G401 (cell line): ENCODE data around the gene KIF6. TPM values are rescaled to one million over a fixed set of nuclear protein-coding genes. Genes with fewer than 3 reads are reported as not detected.
"Not testable (repeated sequence)": the region's sequence is repeated elsewhere in the genome, so short reads cannot be mapped to it uniquely, and the experiment has no call there.

Experiments
- DNase-seq: peaks from one replicate; pipeline ENCODE4 v3.0.0-alpha.2; 2015; ENCODE audit warnings: low spot score
- in situ Hi-C: cut with HindIII; loops from 2 replicates; pipeline ENCODE4 v1.10.0; 2016; ENCODE audit warnings: low sequenced_read_pairs, mixed read lengths
- total RNA-seq: library from RNA; depleted of rRNA; stranded (reverse); fragments of >200 nt; shearing (Covaris generic); gene quantifications from 2 replicates; pipeline ENCODE4 v1.2.3, GENCODE V29; 2014

Gene KIF6
- total RNA-seq, 1 experiment from 2014 or later: 0.20 TPM

DNA sequence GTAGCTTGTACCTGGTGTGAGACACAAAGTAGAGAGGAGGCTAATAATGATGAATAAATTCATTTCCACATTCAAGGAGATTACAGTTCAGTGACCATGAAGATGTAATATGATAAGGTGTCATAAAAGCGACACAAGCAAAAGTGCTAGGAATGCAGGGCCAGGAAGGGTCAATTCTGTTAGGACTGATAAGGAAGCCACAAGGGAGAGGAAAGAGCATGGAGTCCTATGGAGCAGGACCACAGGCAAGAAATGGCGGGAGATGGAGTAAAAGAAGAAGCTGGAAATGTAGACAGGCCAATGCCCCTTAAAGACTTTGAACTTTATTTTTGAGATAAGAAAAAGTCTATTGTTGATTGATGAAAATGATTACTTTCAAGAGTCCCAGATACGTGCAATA, 240.9 kb downstream of the KIF6 start:
- in situ Hi-C loops: no loop called here
- no peak for DNase-seq

DNA sequence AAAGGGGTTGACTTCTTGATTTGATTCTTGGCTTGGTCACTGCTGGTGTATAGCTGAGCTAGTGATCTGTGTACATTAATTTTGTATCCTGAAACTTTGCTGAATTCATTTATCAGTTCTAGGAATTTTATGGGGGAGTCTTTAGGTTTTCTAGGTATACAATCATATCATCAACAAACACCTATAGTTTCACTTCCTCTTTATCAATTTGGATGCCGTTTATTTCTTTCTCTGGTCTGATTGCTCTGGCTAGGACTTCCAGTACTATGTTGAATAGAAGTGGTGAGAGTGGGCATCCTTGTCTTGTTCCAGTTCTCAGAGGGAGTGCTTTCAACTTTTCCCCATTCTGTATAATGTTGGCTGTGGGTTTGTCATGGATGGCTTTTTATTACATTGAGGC, 245.4 kb downstream of the KIF6 start:
- in situ Hi-C loops: not testable (repeated sequence)

DNA sequence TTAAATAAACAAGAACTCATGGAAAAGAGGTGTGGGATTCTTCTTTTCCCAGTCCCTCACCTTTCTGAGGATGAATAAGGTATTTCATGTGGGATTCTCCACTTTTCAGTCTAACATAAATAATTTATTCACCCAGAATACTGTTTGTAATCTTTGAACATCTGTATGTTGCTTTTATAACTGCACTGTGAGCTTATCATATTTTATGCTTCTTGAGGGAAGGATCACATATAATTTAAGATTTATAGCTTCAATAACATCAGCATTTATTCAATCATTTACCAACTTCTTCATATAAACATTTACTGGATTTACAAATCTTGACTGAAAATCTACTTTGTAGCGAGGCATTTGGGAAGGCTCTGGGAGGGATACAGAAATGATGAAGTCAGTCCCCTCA, 248.5 kb downstream of the KIF6 start:
- in situ Hi-C loops: no loop called here
- no peak for DNase-seq

More for the DNA sequence above, 245.4 kb downstream of the KIF6 start:
- not testable (repeated sequence) for DNase-seq

DNA sequence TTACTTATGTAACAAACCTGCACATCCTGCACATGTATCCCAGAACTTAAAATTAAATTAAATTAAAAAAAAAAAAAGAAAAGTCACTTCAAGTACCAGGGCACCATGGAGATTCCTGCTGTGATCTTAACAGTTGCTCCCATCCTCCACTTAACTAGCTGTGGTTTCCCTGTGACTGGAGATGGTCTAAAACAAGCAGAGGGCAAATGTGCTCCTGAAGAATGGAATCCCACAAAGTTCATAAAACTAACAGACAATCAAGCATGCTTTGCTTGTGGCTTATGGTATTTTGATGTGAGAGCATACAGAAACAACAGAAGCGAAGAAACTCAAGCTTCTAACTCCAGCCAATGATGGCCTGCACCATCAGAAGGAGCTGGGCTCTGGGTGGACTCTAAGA, 249.1 kb downstream of the KIF6 start:
- in situ Hi-C loops: no loop called here

DNA sequence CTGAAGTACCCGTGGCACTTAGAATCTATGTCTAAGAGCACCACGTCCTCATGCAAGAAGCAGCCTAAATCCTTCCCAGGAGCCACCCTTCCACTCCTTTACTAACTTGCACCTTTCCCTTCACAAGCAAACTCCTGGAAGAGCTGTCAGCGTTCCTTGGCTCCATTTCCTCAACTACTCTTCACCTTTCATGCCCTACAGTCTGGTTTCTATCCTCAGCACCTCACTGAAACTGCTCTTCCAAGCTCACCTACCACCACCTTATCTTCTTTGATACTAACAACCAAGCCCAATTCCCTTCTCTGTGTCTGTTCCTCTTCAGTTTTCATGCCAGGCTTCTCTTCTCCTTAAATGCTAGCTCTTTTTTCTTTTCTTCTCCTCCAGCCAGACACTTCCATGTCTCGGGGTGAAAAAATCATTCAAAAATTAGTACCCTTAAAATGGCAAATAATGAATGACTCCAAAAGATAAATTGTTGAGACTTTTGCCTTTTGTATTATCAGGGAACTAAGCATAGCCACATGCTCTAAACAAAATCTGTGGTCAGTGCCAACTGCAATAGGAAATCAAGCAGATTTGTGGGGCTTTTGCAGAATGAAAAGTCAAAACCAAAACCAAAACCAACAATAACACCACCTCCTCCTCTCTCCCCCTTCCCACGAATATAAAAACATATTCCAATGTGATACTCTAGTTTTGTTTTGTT, 253.1 kb downstream of the KIF6 start:
- no peak for DNase-seq
- in situ Hi-C loops: no loop called here

More for the DNA sequence above, 249.1 kb downstream of the KIF6 start:
- no peak for DNase-seq

DNA sequence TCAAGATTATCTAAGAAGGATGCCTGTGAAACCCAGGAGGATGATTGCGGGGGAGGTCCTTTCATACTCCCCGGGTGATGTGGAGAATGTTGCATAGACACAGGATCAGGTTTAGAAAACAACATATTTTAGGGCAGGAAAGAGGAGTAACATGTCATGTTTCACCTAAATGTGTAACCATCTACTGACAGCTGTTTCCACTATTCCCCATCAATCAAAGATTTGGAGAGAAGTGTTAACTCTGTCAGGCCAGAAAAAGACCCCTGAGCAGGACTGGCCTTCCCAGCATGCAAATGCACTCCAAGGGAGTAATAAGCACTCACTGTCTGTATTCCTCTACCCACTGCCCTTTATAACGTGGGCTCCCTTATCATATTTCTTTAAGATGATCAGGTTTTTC, 254.7 kb downstream of the KIF6 start:
- DNase-seq: no peak

DNA sequence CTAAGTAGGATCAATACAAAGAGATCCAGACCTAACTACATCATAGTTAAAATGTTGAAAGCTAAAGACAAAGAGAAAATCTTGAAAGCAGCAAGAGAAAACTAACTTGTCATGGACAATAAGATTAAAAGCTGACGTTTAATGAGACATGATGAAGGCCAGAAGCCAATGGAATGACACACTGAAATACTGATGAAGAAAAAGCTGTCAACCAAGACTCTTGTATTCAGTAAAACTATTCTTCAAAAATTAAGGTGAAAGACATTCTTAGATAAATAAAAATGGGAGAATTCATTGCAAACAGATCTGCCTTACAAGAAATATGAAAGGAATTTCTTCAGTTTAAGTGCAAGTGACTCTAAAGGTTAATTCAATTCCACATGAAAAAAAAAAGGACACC, 256.8 kb downstream of the KIF6 start:
- DNase-seq: no peak
- in situ Hi-C loops: no loop called here

More for the DNA sequence above, 254.7 kb downstream of the KIF6 start:
- in situ Hi-C loops: no loop called here

DNA sequence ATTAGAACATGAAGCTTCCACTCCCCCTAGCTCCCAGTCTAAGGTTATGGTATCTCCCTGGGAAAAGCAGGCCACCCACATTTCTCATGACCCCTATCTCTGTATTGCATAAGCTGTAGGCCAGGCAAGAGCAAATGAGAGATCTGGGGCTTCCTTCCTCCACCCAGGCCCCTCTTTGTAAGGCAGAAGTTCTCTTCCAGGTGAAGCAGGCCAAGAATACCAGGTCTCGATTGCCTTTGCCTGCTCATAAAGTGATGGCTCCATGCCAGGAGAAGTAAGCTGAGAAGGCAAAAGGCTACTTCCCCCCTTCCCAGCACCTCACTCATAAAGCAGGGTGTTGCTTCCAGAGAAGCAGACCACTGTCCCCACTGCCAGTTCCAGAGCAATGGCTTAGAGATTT, 258.6 kb downstream of the KIF6 start:
- in situ Hi-C loops: no loop called here
- no peak for DNase-seq

DNA sequence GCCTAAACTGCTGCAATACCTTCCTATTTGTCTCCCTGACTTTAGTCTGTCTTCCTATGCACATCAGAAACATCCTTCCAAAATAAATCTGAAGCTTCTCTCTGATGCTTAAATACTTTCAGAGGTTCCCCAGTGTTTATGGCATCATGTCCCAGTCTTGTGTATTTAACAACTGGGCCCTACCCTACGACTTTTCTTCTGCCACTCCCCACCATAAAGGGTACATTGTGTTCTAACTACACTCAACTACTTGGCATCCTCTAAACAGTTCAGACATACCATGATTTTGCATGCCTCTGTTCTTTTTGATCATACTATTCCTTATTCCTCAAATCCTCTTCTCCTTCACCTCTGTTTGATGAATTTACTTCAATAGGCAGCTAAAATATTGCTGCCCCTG, 259.7 kb downstream of the KIF6 start:
- DNase-seq: no peak
- in situ Hi-C loops: no loop called here

DNA sequence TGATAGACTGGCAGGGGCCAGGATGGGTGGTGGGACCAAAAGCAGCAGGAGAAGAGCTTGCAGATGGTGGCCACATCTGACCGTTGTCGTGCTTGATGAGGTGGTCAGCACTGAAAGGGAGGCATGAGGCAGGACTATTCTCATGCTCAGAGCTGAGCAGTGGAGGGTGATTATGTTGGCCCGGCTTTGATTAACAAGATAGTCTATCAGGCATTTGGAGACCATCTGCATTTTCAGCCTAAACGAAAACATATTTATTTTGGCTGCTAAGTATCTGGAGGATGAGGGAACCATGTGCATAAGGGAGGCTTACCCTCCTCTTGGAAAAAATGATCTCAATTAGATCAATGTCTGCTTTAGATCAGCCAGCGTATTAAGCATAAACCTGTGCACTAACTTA, 261.1 kb downstream of the KIF6 start:
- in situ Hi-C loops: no loop called here
- no peak for DNase-seq

DNA sequence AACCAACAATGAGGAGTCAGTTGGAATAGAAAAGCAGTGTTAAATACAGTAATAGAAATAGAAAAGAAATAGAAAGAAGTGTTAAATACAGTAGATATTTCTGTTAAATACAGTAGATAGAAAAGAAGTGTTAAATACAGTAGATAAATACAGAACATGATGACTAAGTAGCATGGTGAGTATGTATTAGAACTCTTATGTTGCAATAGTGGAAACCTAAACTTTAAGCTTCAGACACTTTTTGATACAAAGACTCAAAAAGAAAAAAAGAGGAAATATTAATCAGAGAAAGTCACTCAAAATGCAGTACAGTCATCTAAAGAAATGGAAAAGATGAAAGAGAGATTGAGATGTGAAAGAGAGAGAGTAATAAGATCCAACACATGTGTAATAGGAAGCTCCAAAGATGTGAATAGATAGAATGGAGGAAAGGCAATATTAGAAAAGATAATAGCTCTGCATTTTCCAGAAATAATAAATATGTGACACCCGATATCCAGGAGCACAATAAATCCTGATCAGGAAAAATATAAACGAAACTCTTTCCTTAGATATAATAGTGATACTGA, 271.2 kb downstream of the KIF6 start:
- in situ Hi-C loops: no loop called here
- DNase-seq: no peak

DNA sequence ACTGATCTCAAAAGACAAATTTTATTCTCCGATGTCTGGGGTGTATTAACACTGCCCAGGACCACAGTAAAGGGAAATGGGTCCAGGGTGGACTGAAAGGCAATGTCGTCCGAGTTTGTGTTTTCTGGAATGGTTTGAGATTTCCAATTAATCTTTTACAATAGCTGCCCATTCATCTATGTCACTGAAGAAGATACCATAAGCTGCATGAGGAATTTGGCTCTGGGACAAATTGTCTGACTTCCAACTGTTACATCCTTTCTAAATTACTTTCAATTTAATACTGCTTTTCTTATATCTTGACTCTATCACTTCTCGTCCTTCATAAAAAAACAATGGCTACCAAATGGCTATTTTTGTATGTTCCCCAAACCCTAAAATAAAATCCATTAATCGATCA, 272.0 kb downstream of the KIF6 start:
- DNase-seq: no peak
- in situ Hi-C loops: no loop called here

DNA sequence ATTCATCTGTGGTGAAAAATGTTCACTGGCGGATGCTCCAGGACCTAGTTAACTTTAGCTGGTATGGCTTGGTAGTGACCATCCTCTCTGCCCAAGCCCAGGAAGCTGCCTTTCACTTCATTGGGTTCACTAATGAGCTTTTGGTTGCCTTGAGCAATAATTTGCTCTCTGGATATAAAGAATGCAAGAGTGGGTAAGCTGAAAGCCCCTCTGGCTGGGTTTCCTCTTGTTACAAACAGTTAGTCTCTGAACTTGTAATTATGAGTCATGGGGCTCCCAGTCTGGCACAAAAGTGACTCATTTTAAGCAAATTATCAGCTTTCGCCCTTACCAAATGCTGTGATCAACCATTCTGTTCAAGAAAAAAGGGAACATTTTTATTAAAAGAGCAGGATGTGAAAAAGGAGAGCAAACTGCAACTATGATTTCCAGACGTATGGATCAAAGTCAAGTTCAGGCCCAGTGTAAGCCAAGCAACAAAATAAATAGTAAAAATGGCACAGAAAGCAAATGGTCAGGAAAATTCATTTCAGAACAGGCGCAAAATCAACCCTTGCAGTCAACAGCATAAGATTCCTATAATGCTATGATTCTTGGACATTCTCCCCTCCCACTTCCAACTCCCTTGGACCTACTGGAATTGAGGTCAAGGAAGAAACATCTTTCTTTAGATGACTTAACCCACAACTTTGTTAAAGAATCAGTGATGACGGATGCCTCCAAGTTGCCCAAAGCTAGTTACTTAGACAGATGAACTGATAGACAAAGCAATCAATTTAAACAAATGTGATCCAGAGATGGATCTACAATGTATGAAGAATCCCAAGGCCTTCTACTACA, 272.7 kb downstream of the KIF6 start:
- in situ Hi-C loops: no loop called here
- no peak for DNase-seq

DNA sequence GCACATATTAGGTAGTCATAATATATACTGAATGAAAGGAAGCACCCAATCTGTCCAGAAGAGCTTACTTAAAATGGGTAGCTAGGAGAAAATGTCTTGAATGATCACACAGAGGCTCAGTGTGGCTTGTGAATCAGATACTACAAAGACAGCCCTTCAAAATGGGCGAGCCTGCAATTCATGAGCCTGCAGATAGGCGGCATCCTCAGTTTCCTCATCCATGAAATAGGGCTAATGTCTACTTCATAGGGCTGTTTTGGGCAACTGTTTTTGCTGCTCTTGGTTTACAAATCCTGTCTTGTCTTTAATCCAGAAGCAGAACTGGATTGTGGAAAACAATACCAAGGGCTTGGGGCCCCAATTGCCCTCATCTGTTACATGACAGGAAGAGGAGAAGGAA, 273.4 kb downstream of the KIF6 start:
- no peak for DNase-seq
- in situ Hi-C loops: no loop called here

DNA sequence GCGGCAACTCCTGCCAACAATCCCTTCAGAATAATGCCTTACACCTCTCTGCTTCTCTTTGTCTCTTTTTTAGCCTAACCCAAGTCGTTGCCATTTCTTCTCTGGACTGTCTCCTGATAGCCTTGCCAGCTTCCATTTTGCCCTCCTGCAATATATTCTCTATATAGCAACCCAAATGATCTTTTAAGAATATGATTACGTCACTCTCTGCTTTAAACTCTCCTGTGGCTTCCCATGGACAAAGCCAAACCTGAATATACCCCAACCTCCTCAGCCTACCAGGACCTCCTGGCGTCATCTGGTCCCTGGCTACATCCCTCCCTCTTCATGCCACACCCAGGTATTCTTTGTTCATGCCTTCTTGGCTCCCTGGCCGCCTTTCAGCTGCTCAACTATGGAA, 276.2 kb downstream of the KIF6 start:
- no peak for DNase-seq

DNA sequence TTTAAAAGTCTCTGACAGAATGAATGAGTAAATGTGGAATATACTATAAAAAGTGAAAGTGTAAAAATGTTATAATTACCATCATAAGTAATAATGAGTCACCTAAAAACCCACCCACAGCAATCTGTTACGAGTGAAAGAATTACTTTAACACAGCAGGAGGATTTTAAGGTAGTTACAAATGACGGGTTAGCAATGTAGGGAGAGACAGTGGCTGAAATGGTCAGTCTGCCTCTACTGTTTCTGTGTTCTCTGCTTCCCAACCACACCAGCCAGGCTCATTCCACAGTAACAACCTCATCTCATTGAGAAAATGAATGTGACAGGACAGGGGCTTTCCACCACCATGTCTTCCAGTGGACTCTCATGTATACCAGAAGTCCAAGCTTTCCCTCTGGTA, 278.3 kb downstream of the KIF6 start:
- DNase-seq: no peak
- in situ Hi-C loops: no loop called here

More for the DNA sequence above, 276.2 kb downstream of the KIF6 start:
- in situ Hi-C loops: no loop called here

DNA sequence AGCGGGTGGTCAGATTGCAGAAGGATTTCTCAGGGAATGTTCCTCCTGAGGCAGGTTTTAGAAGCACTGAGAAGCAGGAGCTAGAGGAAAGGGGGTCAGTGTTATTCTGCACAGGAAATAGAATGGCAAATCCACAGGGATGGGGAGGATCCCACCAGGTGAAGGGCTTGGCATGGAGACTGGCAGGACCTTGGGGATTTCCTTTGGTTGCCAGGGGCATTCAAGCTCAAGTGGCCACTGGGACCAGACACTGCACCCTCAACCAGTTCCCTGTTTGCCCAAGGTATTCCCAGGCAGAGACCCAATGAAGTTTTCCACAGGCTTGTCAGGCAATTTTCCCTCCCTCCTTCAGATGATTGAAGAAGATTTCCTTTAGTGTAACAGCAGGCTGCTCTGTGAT, 279.5 kb downstream of the KIF6 start:
- in situ Hi-C loops: no loop called here
- DNase-seq: no peak

DNA sequence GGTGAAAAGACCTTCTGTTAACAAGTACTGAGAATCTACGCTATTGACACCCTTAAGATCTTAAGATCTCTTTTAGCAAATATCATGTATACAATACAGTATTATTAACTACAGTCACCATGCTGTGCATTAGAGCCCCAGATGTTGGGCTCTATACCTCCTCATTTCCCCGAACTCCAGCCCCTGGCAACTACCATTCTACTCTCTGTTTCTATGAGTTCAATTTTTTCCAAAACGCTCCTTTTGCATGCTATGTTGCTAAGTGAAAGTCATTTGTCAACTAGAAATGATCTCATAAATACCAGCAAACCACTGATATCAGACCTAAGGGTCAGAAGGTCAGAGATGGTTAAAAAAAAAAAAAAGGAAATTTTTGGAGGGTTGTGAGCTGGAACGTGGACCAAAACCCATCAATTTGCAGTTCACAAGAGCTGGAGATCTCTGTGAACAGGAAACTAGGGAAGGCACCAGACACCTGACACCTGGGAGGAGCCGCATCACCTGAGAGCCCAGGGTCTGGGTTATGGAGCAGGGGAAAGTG, 280.7 kb downstream of the KIF6 start:
- DNase-seq: no peak

DNA sequence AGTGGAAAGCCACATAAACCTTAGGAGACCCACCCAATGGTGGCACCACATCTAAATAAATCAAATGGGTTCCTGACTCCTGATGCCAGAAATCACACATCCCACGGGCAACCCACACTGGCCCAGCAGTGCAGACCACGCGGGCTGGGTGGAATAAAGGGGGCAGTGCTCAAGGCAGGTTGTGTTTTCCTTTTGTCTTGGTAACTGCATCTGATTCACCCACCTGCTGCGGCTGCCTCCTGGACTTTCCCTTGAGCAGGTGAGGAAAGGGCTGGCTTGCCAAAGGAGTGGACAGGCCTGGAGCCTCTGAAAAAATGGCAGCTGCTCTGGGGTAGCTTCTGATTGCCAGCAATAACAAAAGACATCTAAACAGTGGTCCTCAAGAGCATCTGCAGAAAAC, 283.2 kb downstream of the KIF6 start:
- DNase-seq: peak; percentile 29
- in situ Hi-C loops: no loop called here

More for the DNA sequence above, 280.7 kb downstream of the KIF6 start:
- in situ Hi-C loops: no loop called here

DNA sequence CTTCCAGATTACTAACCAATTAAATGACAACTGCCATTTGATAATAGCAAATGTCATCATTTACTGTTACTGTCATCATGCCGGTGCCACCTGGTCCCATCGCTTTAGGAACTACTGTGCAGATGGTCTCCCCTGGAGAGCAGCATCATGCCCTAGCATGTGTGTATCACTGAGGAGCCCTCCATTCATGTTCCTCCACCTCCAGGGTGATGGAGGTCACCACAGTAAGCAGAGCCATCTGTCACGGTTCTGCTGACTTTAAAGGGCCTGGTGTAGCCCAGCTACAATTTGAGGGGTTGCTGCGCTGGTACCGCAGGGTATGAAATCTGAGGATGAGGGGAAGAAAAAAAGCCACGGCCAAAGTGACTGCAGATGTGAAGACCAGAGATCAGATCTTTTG, 283.9 kb downstream of the KIF6 start:
- peak; percentile 13 for DNase-seq
- in situ Hi-C loops: no loop called here
